Thyroid gland (tissue), 4 donors: ENCODE data around the gene SKP1.

Experiments
- POLR2A ChIP-seq, 2 donors: fragments of 450-650 bp; IDR thresholded peaks; one replicate each; pipeline ENCODE4 v1.6.1; 2017; ENCODE audit warnings: antibody characterized with exemption in 2 of 2, mild to moderate bottlenecking in 2 of 2, moderate library complexity in 1 of 2
- TF ChIP-seq, protein P1 (sequence below), 6 experiments: fragments of 200-600 bp in 3 of 6; fragments of 450-650 bp in 3 of 6; sonication (generic) in 3 of 6; IDR thresholded peaks; one replicate each; pipeline ENCODE4 v1.5.1; 2016 to 2019; ENCODE audit warnings: antibody characterized with exemption in 6 of 6, mild to moderate bottlenecking in 2 of 6, inconsistent platforms in 1 of 6, moderate library complexity in 1 of 6

- TF ChIP-seq, protein P1, sequence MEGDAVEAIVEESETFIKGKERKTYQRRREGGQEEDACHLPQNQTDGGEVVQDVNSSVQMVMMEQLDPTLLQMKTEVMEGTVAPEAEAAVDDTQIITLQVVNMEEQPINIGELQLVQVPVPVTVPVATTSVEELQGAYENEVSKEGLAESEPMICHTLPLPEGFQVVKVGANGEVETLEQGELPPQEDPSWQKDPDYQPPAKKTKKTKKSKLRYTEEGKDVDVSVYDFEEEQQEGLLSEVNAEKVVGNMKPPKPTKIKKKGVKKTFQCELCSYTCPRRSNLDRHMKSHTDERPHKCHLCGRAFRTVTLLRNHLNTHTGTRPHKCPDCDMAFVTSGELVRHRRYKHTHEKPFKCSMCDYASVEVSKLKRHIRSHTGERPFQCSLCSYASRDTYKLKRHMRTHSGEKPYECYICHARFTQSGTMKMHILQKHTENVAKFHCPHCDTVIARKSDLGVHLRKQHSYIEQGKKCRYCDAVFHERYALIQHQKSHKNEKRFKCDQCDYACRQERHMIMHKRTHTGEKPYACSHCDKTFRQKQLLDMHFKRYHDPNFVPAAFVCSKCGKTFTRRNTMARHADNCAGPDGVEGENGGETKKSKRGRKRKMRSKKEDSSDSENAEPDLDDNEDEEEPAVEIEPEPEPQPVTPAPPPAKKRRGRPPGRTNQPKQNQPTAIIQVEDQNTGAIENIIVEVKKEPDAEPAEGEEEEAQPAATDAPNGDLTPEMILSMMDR (IDR thresholded peaks at IDR 0.05) = no peak
- TF ChIP-seq POLR2A (IDR thresholded peaks at IDR 0.05) = no peak
Observed at GRCh38 chr5:134103397-134103796, 73.4 kb downstream of the SKP1 start.
